Fibroblast of villous mesenchyme (primary cell): ENCODE results near the gene RIMBP2. TPM values are rescaled to one million over a fixed set of nuclear protein-coding genes. Genes with fewer than 3 reads are reported as not detected.

Experiments
- DNase-seq: peaks from one replicate; pipeline ENCODE4 v3.0.0-alpha.2; 2010; ENCODE audit warnings: low read depth
- H3K4me3 ChIP-seq: 2 replicates; pipeline ENCODE4 v1.5.1; 2011; ENCODE audit warnings: low read depth, mild to moderate bottlenecking, low read length
- CTCF ChIP-seq: IDR thresholded peaks from 2 replicates; pipeline ENCODE4 v1.5.1; 2012; ENCODE audit warnings: low read depth, mild to moderate bottlenecking, low read length; ENCODE audit not compliant: insufficient read depth
- total RNA-seq: library from RNA; depleted of rRNA; stranded (reverse); fragments of >200 nt; gene quantifications from 2 replicates; pipeline ENCODE4 v1.2.3, GENCODE V29; 2012

Gene RIMBP2
- total RNA-seq, 1 donor: not detected

- no peak for TF ChIP-seq CTCF
- no peak overlapping the region for H3K4me3 ChIP-seq
- DNase-seq: no peak
Observed at GRCh38 chr12:130413909-130414308, 302.2 kb downstream of the RIMBP2 start.

GRCh38 chr12:130412384-130412783 lies 303.7 kb downstream of the RIMBP2 start:
- no peak for DNase-seq
- no peak overlapping the region for H3K4me3 ChIP-seq
- no peak for TF ChIP-seq CTCF

GRCh38 chr12:130405332-130405731 lies 310.8 kb downstream of the RIMBP2 start:
- H3K4me3 ChIP-seq: no peak overlapping the region
- no peak for TF ChIP-seq CTCF
- no peak for DNase-seq

GRCh38 chr12:130401703-130402102 lies 314.4 kb downstream of the RIMBP2 start:
- no peak for TF ChIP-seq CTCF
- no peak overlapping the region for H3K4me3 ChIP-seq
- DNase-seq: no peak

GRCh38 chr12:130398100-130398848 lies 317.8 kb downstream of the RIMBP2 start:
- TF ChIP-seq CTCF: no peak

GRCh38 chr12:130396667-130397066 lies 319.4 kb downstream of the RIMBP2 start:
- TF ChIP-seq CTCF: no peak
- DNase-seq: no peak

More at GRCh38 chr12:130398100-130398848, 317.8 kb downstream of the RIMBP2 start:
- no peak overlapping the region for H3K4me3 ChIP-seq
- no peak for DNase-seq

GRCh38 chr12:130394906-130395305 lies 321.2 kb downstream of the RIMBP2 start:
- no peak for DNase-seq
- TF ChIP-seq CTCF: no peak
- H3K4me3 ChIP-seq: no peak overlapping the region

More at GRCh38 chr12:130396667-130397066, 319.4 kb downstream of the RIMBP2 start:
- H3K4me3 ChIP-seq: no peak overlapping the region
